IPS-20b (cell line): ENCODE measurements around the gene ZNF624.
A peak's percentile ranks its signal among the peaks of the same experiment; 100 is the strongest.
"Not testable (repeated sequence)": the region's sequence is repeated elsewhere in the genome, so short reads cannot be mapped to it uniquely, and the experiment has no call there.

Experiments
- H3K27ac ChIP-seq: one replicate; pipeline ENCODE4 v1.5.1; 2013; ENCODE audit warnings: low read length
- H3K27me3 ChIP-seq: 2 replicates; pipeline ENCODE4 v1.6.1; 2013; ENCODE audit warnings: mild to moderate bottlenecking, low read length, inconsistent platforms; ENCODE audit not compliant: insufficient read depth
- H3K36me3 ChIP-seq: 2 replicates; pipeline ENCODE4 v1.6.1; 2013; ENCODE audit warnings: low read depth, mild to moderate bottlenecking, inconsistent platforms, low read length, moderate library complexity; ENCODE audit not compliant: insufficient read depth
- H3K4me1 ChIP-seq: 2 replicates; pipeline ENCODE4 v1.6.1; 2013; ENCODE audit warnings: mild to moderate bottlenecking, control low read depth, inconsistent platforms, low read length, moderate library complexity; ENCODE audit not compliant: insufficient read depth
- H3K4me3 ChIP-seq: 2 replicates; pipeline ENCODE4 v1.5.1; 2013; ENCODE audit warnings: mild to moderate bottlenecking, low read length, inconsistent platforms
- H3K9ac ChIP-seq: 2 replicates; pipeline ENCODE4 v1.6.1; 2013; ENCODE audit warnings: low read depth, mild to moderate bottlenecking, inconsistent platforms, low read length, moderate library complexity
- H3K9me3 ChIP-seq: 2 replicates; pipeline ENCODE4 v1.6.1; 2013; ENCODE audit warnings: mild to moderate bottlenecking, low read depth, low read length, inconsistent platforms; ENCODE audit not compliant: insufficient read depth

Gene ZNF624

GRCh38 chr17:16653367-16654041 is at the start of gene ZNF624:
Gene ZNF624, minus strand, starts transcription at chr17:16653850.
- no peaks in the 10 kb centered on the region for H3K9me3 ChIP-seq
- no peaks in the 10 kb centered on the region for H3K27me3 ChIP-seq
- H3K4me3 ChIP-seq, result peak within 1 kb of the TSS; percentile 76
- peak within 1 kb of the TSS; percentile 84; the same call in 1 of the 2 replicates for H3K9ac ChIP-seq
- H3K36me3 ChIP-seq, result no peaks in the 10 kb centered on the region
- H3K27ac ChIP-seq, result no peak within 1 kb of the TSS
- peaks cover 5% of the 10 kb centered on the region; the same call in 1 of the 2 replicates for H3K4me1 ChIP-seq

- not testable (repeated sequence) for H3K4me3 ChIP-seq, H3K27me3 ChIP-seq, H3K36me3 ChIP-seq, H3K9ac ChIP-seq, H3K27ac ChIP-seq, H3K9me3 ChIP-seq, H3K4me1 ChIP-seq
These were observed 44.0 kb upstream of the ZNF624 start for GRCh38 chr17:16697603-16698002.

- H3K4me1 ChIP-seq, H3K36me3 ChIP-seq, H3K9me3 ChIP-seq, H3K27ac ChIP-seq, H3K27me3 ChIP-seq, H3K4me3 ChIP-seq, H3K9ac ChIP-seq: not testable (repeated sequence)
These were observed 36.8 kb upstream of the ZNF624 start for GRCh38 chr17:16690447-16690846.

- H3K27ac ChIP-seq, H3K9ac ChIP-seq, H3K36me3 ChIP-seq, H3K4me3 ChIP-seq, H3K4me1 ChIP-seq, H3K9me3 ChIP-seq, H3K27me3 ChIP-seq: not testable (repeated sequence)
These were observed 36.2 kb upstream of the ZNF624 start, which contains the start of gene CCDC144A for GRCh38 chr17:16689731-16690281. Gene CCDC144A, plus strand, starts transcription at chr17:16690241. Its CDS starts 160 bp downstream, at chr17:16690401.

GRCh38 chr17:16687151-16687550 is 33.5 kb upstream of the ZNF624 start:
- H3K9ac ChIP-seq, result peak overlapping the region; percentile 51; the same call in 1 of the 2 replicates
- not testable (repeated sequence) for H3K9me3 ChIP-seq, H3K27me3 ChIP-seq, H3K4me1 ChIP-seq, H3K36me3 ChIP-seq, H3K27ac ChIP-seq
- peak overlapping the region; percentile 26; the same call in 1 of the 2 replicates for H3K4me3 ChIP-seq

GRCh38 chr17:16686019-16686418 is 32.4 kb upstream of the ZNF624 start:
- not testable (repeated sequence) for H3K27me3 ChIP-seq, H3K4me3 ChIP-seq, H3K9me3 ChIP-seq, H3K9ac ChIP-seq, H3K27ac ChIP-seq, H3K36me3 ChIP-seq, H3K4me1 ChIP-seq

GRCh38 chr17:16683290-16684138 is 29.9 kb upstream of the ZNF624 start:
- not testable (repeated sequence) for H3K9me3 ChIP-seq, H3K27ac ChIP-seq, H3K4me1 ChIP-seq, H3K9ac ChIP-seq, H3K4me3 ChIP-seq, H3K27me3 ChIP-seq, H3K36me3 ChIP-seq

- Histone ChIP-seq H3K36me3 (no peaks in the 10 kb centered on the region), H3K4me3 (no peak overlapping the region), H3K9ac (no peak overlapping the region), H3K27ac (no peak overlapping the region), H3K9me3 (no peaks in the 10 kb centered on the region), H3K4me1 (no peaks in the 10 kb centered on the region; the same call in 1 of the 2 replicates), H3K27me3 (no peaks in the 10 kb centered on the region)
These were observed 23.1 kb upstream of the ZNF624 start for GRCh38 chr17:16676676-16677268.

- Histone ChIP-seq H3K27me3 (peaks cover 25% of the 10 kb centered on the region; the same call in 1 of the 2 replicates), H3K4me3 (peak overlapping the region; percentile 51; the same call in 1 of the 2 replicates)
- not testable (repeated sequence) for H3K27ac ChIP-seq, H3K4me1 ChIP-seq, H3K9me3 ChIP-seq, H3K9ac ChIP-seq, H3K36me3 ChIP-seq
These were observed 13.4 kb upstream of the ZNF624 start for GRCh38 chr17:16666907-16667636.

- H3K9me3 ChIP-seq, H3K36me3 ChIP-seq, H3K27ac ChIP-seq, H3K4me1 ChIP-seq, H3K9ac ChIP-seq: not testable (repeated sequence)
- Histone ChIP-seq H3K4me3 (peak overlapping the region; percentile 40; the same call in 1 of the 2 replicates), H3K27me3 (peaks cover 25% of the 10 kb centered on the region; the same call in 1 of the 2 replicates)
These were observed 12.9 kb upstream of the ZNF624 start for GRCh38 chr17:16666553-16666906.

GRCh38 chr17:16662936-16663335 is 9.3 kb upstream of the ZNF624 start:
- H3K9me3 ChIP-seq, result no peaks in the 10 kb centered on the region
- H3K27me3 ChIP-seq, result peaks cover 20% of the 10 kb centered on the region; the same call in 1 of the 2 replicates
- no peak overlapping the region for H3K27ac ChIP-seq
- no peaks in the 10 kb centered on the region for H3K36me3 ChIP-seq
- H3K9ac ChIP-seq, result no peak overlapping the region
- H3K4me1 ChIP-seq, result no peaks in the 10 kb centered on the region
- no peak overlapping the region for H3K4me3 ChIP-seq
